ENCODE measurements around the gene PRKCD.

PRKCD gene

GRCh38 chr3:53181024-53181371 lies 20.0 kb downstream of the PRKCD start:
- H3K4me3 Mint-ChIP-seq: no peak overlapping the region
- no peak for DNase-seq
- H3K4me1 Mint-ChIP-seq: peaks cover 7% of the 10 kb centered on the region
- no peak overlapping the region for H3K27ac Mint-ChIP-seq
- peaks cover 36% of the 10 kb centered on the region for H3K36me3 Mint-ChIP-seq (ENCODE audit: low read depth)
- no peaks in the 10 kb centered on the region for H3K27me3 Mint-ChIP-seq (ENCODE audit: low read depth, poor library complexity)
- TF ChIP-seq CTCF (IDR thresholded peaks at IDR 0.05): no peak
- H3K9me3 Mint-ChIP-seq: no peaks in the 10 kb centered on the region

GRCh38 chr3:53181528-53181927 lies 20.5 kb downstream of the PRKCD start:
- peaks cover 36% of the 10 kb centered on the region for H3K36me3 Mint-ChIP-seq (ENCODE audit: low read depth)

GRCh38 chr3:53182764-53183355 lies 21.9 kb downstream of the PRKCD start:
- no peak for DNase-seq
- Mint-ChIP-seq H3K4me3 (no peak overlapping the region), H3K4me1 (peaks cover 7% of the 10 kb centered on the region), H3K36me3 (ENCODE audit: low read depth) (peaks cover 41% of the 10 kb centered on the region), H3K27me3 (ENCODE audit: low read depth, poor library complexity) (no peaks in the 10 kb centered on the region), H3K9me3 (no peaks in the 10 kb centered on the region), H3K27ac (no peak overlapping the region)
- no peak for TF ChIP-seq CTCF (IDR thresholded peaks at IDR 0.05)

More at GRCh38 chr3:53181528-53181927, 20.5 kb downstream of the PRKCD start:
- Mint-ChIP-seq H3K9me3 (no peaks in the 10 kb centered on the region), H3K27me3 (ENCODE audit: low read depth, poor library complexity) (no peaks in the 10 kb centered on the region), H3K27ac (no peak overlapping the region), H3K4me3 (no peak overlapping the region), H3K4me1 (peaks cover 7% of the 10 kb centered on the region)
- no peak for TF ChIP-seq CTCF (IDR thresholded peaks at IDR 0.05)
- DNase-seq: no peak

- no peaks in the 10 kb centered on the region for H3K9me3 Mint-ChIP-seq
- peaks cover 7% of the 10 kb centered on the region for H3K4me1 Mint-ChIP-seq
- TF ChIP-seq CTCF (IDR thresholded peaks at IDR 0.05): no peak
- H3K27ac Mint-ChIP-seq: no peak overlapping the region
- peaks cover 41% of the 10 kb centered on the region for H3K36me3 Mint-ChIP-seq (ENCODE audit: low read depth)
- H3K4me3 Mint-ChIP-seq: no peak overlapping the region
- DNase-seq: no peak
- H3K27me3 Mint-ChIP-seq (ENCODE audit: low read depth, poor library complexity): no peaks in the 10 kb centered on the region
Observed at GRCh38 chr3:53183514-53183913, 22.5 kb downstream of the PRKCD start.

GRCh38 chr3:53184701-53185100 lies 23.7 kb downstream of the PRKCD start:
- Mint-ChIP-seq H3K27ac (no peak overlapping the region), H3K4me1 (peaks cover 7% of the 10 kb centered on the region), H3K9me3 (no peaks in the 10 kb centered on the region), H3K36me3 (ENCODE audit: low read depth) (peaks cover 31% of the 10 kb centered on the region), H3K27me3 (ENCODE audit: low read depth, poor library complexity) (no peaks in the 10 kb centered on the region), H3K4me3 (no peak overlapping the region)
- DNase-seq: no peak
- TF ChIP-seq CTCF (IDR thresholded peaks at IDR 0.05): no peak

GRCh38 chr3:53185761-53186465 lies 24.9 kb downstream of the PRKCD start:
- H3K36me3 Mint-ChIP-seq (ENCODE audit: low read depth): peaks cover 38% of the 10 kb centered on the region
- no peaks in the 10 kb centered on the region for H3K4me1 Mint-ChIP-seq
- H3K27me3 Mint-ChIP-seq (ENCODE audit: low read depth, poor library complexity): no peaks in the 10 kb centered on the region
- no peaks in the 10 kb centered on the region for H3K9me3 Mint-ChIP-seq
- H3K4me3 Mint-ChIP-seq: no peak overlapping the region
- DNase-seq: no peak
- H3K27ac Mint-ChIP-seq: no peak overlapping the region
- TF ChIP-seq CTCF (IDR thresholded peaks at IDR 0.05): no peak

Data from nephron progenitor cell (in vitro differentiated cells).